Omental fat pad (tissue), 4 donors: ENCODE measurements around the gene RHNO1. TPM values are rescaled to one million over a fixed set of nuclear protein-coding genes. Genes with fewer than 3 reads are reported as not detected.

ENCODE experiments used
- ATAC-seq: fragments of 150-250 bp; one replicate; pipeline ENCODE4 v1.9.1; 2016; ENCODE audit warnings: mild to moderate bottlenecking, moderate library complexity; ENCODE audit not compliant: low FRiP score
- DNase-seq: peaks from one replicate; pipeline ENCODE4 v3.0.0-alpha.2; 2019; ENCODE audit warnings: low spot score
- total RNA-seq, 4 donors: library from RNA; depleted of rRNA; stranded (reverse); fragments of >200 nt; gene quantifications; one replicate each; pipeline ENCODE4 v1.1.0, GENCODE V29; 2016
- TF ChIP-seq, protein P1 (sequence below), 3 donors: fragments of 450-650 bp; IDR thresholded peaks; one replicate each; pipeline ENCODE4 v1.5.1; 2016 to 2017; ENCODE audit warnings: antibody characterized with exemption in 3 of 3, mild to moderate bottlenecking in 3 of 3, moderate library complexity in 2 of 3

Gene RHNO1
- total RNA-seq, 4 donors from 2014 or later = 4.6 to 8.8 (median 6.1) TPM

DNA sequence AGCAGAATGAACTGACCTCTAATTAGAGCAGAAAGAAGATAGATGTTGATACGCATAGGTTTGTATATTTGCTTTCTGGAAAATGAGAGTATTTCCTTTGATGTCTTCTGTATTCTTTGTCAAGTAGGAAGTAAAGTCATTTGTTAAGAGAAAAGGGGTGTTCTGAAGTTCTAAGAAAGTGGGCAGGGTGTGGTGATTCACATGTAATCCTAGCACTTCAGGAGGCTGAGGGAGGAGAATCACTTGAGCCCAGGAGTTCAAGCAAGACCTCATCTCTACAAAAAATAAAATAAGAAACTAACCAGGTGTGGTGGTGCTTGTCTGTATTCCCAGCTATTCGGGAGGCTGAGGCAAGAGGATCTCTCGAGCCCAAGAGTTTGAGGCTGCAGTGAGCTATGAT, 2.8 kb downstream of the RHNO1 start:
- DNase-seq (no peak), ATAC-seq (no peak)
- TF ChIP-seq, protein P1, sequence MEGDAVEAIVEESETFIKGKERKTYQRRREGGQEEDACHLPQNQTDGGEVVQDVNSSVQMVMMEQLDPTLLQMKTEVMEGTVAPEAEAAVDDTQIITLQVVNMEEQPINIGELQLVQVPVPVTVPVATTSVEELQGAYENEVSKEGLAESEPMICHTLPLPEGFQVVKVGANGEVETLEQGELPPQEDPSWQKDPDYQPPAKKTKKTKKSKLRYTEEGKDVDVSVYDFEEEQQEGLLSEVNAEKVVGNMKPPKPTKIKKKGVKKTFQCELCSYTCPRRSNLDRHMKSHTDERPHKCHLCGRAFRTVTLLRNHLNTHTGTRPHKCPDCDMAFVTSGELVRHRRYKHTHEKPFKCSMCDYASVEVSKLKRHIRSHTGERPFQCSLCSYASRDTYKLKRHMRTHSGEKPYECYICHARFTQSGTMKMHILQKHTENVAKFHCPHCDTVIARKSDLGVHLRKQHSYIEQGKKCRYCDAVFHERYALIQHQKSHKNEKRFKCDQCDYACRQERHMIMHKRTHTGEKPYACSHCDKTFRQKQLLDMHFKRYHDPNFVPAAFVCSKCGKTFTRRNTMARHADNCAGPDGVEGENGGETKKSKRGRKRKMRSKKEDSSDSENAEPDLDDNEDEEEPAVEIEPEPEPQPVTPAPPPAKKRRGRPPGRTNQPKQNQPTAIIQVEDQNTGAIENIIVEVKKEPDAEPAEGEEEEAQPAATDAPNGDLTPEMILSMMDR (IDR thresholded peaks at IDR 0.05) = no peak

DNA sequence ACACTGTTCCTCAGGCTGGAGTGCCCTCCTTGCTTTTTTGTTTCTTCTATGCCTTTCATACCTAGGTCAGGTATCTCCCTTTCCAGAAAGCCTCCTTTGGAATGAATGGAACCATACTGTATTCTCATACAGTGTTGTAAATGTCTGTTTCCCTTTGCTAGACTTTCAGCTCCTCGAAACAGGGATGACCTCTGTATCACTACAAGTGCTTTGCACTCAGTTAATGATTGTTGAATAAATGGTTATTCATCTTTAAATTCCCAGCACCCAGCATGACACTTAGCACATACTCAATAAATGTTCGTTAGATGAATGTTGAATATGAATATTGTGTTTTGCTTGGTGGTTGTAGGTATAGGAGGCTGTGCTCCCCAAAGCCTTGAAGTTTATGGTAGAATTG, 7.8 kb downstream of the RHNO1 start:
- TF ChIP-seq, protein P1 (IDR thresholded peaks at IDR 0.05) = no peak
- no peak for DNase-seq
- no peak for ATAC-seq

DNA sequence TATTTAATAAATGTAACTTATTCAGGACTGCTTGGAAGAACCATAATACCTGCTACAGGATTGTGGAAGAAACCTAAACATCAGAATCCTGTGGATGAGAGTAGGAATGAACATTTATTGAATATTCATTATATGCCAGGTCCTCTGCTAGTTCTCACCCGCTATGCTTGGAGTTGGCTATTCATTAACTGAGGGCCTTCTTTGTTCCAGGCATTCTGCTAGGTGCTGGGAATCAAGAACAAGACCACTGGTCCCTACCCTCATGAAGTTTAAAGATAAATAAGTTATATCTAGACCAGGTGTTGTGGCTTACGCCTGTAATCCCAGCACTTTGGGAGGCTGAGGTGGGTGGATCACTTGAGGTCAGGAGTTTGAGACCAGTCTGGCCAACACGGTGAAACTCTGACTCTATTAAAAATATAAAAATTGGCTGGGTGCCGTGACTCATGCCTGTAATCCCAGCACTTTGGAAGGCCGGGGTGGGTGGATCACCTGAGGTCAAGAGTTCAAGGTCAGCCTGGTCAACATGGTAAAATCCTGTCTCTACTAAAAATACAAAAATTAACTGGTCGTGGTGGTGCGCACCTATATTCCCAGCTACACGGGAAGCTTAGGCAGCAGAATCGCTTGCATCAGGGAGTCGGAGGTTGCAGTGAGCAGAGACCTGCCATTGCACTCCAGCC, 9.9 kb downstream of the RHNO1 start:
- TF ChIP-seq, protein P1 (IDR thresholded peaks at IDR 0.05) = no peak
- no peak for DNase-seq
- ATAC-seq = no peak

DNA sequence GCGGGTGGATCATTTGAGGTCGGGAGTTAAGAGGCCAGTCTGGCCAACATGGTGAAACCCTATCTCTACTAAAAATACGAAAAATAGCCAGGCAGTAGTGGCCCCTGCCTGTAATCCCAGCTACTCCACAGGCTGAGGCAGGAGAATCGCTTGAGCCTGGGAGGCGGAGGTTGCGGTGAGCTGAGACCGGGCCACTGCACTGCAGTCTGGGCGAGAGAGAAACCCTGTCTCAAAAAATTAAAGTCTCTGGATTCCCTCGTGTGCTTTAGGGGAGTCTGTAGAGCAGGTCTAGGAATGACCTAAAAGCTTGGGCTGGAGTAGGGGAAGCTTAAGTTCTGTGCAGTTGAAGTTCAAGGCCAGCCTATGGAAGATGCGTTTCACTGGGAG, 13.0 kb downstream of the RHNO1 start:
- TF ChIP-seq, protein P1 (IDR thresholded peaks at IDR 0.05) = no peak
- no peak for DNase-seq
- ATAC-seq = no peak

DNA sequence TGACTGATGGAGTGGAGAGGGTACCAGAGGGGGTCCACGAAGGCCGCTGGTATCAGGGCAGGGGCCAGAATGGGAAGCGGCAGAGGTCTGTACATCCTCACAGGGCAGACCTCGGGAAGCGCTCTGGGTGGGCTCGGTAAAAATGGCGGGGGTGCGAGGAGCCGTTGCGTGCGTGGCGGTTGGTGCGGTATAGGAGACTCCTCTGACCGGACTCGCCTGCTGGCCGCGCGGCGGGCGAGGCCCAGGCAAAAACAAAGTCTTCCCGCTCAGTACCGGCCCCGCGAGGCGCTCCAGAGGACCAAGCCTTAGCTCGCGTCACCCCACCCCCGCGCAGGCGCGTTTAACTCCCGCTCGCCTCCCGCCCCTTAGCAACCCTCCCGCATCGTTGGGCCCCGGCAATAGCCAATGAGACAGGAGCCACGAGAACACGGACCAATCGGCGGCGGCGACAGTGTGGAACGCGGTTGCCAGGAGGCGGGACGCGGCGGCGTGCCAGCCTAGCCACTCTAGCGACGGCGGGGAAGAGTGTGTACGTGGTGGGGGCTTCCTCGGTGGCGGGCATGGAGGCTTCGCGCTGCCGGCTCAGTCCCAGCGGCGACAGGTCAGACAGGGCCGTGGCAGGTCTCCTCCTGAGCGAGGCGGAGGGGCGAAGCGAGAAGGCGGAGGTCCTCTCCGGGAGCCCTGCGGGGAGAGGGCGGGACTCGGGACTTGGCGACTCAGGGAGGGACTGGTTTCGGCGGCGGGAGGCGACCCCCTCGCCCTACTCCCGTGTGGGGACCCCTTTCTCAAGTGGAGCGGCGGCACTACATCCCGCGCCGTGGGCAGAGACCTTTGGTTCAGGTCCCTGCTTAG, 13.6 kb downstream of the RHNO1 start, which contains the start of gene TULP3:
Gene TULP3 (plus strand): TSS at position 504 of the 852 bp plus-strand sequence. CDS start 57 bp downstream, at position 561.
- ATAC-seq (peak; percentile 99), DNase-seq (peak; percentile 97)
- TF ChIP-seq, protein P1 (IDR thresholded peaks at IDR 0.05) = no peak

DNA sequence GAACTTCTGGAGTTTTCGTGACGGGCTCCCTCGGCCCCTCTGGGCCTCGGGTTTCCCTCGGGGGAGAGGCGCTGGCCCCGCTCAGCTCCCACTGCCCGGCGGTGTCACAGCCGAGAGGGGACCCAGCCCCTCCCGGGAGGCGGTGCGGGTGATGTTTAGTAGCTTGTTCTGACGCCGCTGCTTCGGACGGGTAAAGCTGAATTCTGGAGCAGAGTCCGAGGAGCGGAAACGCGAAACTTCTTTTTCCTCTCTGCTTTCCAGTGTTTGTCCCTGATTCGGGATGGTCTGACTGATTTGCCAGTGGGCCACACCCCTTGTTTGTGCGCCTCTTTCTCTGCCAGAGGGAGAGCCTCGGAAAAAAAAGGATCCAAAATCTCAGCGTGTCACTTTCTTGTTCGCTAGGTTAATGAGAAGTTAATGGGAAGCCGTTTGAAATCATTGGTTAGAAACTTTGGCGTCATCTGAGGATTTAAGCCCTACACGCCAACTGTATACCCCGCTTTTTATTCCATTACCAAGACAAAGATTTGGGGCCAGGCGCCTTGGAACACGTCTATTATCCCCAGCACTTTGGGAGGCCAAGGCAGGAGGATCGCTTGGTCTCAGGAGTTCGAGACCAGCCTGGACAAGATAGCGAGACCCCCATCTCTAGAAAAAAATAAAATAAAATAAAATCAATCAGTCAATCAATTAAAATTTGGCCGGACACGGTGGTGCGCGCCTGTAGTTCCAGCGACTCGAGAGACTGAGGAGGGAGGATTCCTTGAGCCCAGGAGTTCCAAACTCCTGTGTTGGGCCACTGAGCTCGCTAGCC, 14.4 kb downstream of the RHNO1 start:
- ATAC-seq = peak; percentile 44
- DNase-seq = no peak
- TF ChIP-seq, protein P1 (IDR thresholded peaks at IDR 0.05) = no peak
